Lung (tissue), 12 donors: ENCODE measurements around the gene MYH1. TPM values are rescaled to one million over a fixed set of nuclear protein-coding genes. Genes with fewer than 3 reads are reported as not detected.

Experiments used
- ATAC-seq: fragments of 200-7000 bp; cut with Tn5 transposase; one replicate; pipeline ENCODE4 v1.9.1; 2020; ENCODE audit warnings: moderate number of reproducible peaks; ENCODE audit not compliant: insufficient read depth, low FRiP score
- DNase-seq, 3 donors: peaks; one replicate each; pipeline ENCODE4 v3.0.0-alpha.2; 2013 to 2017
- H3K27ac ChIP-seq, 2 donors: one replicate each; pipeline ENCODE4 v1.5.1; 2013; ENCODE audit warnings: mild to moderate bottlenecking in 2 of 2, moderate library complexity in 2 of 2, control low read depth in 1 of 2, inconsistent platforms in 1 of 2, low read depth in 1 of 2, low read length in 1 of 2
- H3K27me3 ChIP-seq, 3 donors: one replicate each; pipeline ENCODE4 v1.5.1; 2013; ENCODE audit warnings: low read length in 2 of 3; ENCODE audit not compliant: control insufficient read depth in 3 of 3, insufficient read depth in 3 of 3
- H3K36me3 ChIP-seq, 4 donors: one replicate each; pipeline ENCODE4 v1.5.1; 2013; ENCODE audit warnings: low read length in 4 of 4, mild to moderate bottlenecking in 1 of 4, moderate library complexity in 1 of 4; ENCODE audit not compliant: control insufficient read depth in 4 of 4, insufficient read depth in 4 of 4
- H3K4me1 ChIP-seq, 5 donors: one replicate each; pipeline ENCODE4 v1.5.1; 2013; ENCODE audit warnings: low read length in 5 of 5, mild to moderate bottlenecking in 2 of 5, moderate library complexity in 1 of 5; ENCODE audit not compliant: control insufficient read depth in 5 of 5, insufficient read depth in 5 of 5
- H3K4me3 ChIP-seq: one replicate; pipeline ENCODE4 v1.5.1; 2013; ENCODE audit warnings: mild to moderate bottlenecking, control low read depth, moderate library complexity
- H3K9ac ChIP-seq, 2 donors: one replicate each; pipeline ENCODE4 v1.5.1; 2013; ENCODE audit warnings: low read length in 2 of 2, control low read depth in 1 of 2; ENCODE audit not compliant: insufficient read depth in 1 of 2
- H3K9me3 ChIP-seq, 4 donors: one replicate each; pipeline ENCODE4 v1.5.1; 2013; ENCODE audit warnings: low read length in 3 of 4, mild to moderate bottlenecking in 1 of 4, moderate library complexity in 1 of 4; ENCODE audit not compliant: control insufficient read depth in 4 of 4, insufficient read depth in 3 of 4
- CTCF ChIP-seq: IDR thresholded peaks from 2 replicates; pipeline ENCODE4 v1.5.1; 2012; ENCODE audit warnings: mild to moderate bottlenecking; ENCODE audit errors: control extremely low read depth, extremely low read depth
- WGBS, 2 donors: extraction: QIAGEN DNeasy Blood & Tissue Kit; methylation state at CpG; one replicate each; pipeline ENCODE4 v1.1.7; 2013; 5-methylcytosine and 5-hydroxymethylcytosine counted together
- polyA plus RNA-seq, 2 donors: library from polyadenylated mRNA; stranded (reverse); fragments of 200-250 nt; gene quantifications; one replicate each; pipeline ENCODE4 v1.2.1, GENCODE V29; 2013
- total RNA-seq, 2 donors: library from RNA; depleted of rRNA in 1 of 2; stranded (reverse); fragments of >200 nt in 1 of 2; gene quantifications; one replicate each; pipeline ENCODE4 v1.2.1, GENCODE V29; 2014 to 2021
- donor health status: control.
- donor health status: control.
- donor health status: Bipolar disorder and iron deficiency.
- donor health status: healthy.
- donor health status: DM: yes; HTN: yes; CAD: no.

MYH1 gene
- total and polyA plus RNA-seq, 4 donors: 0.02 TPM; not detected in 2

DNA sequence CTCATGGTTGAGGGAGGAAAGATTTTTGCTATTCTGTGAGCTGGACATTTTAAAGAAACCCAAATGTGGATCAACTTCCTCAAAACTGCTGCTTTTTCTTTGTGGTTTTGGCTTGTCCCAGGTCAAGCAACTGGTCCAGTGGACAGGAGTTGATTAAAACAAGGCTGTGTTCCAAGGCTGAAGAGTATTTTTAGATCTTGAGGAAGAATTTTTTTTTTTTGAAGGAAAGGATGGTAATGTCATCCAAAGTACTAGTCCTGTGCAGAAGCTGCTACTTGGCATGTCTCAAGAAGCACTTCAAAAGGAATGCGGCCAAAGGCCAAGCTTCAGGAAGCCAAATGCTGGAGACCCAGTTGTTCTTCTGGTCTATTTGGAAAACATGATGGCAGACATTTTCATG, 39.1 kb upstream of the MYH1 start:
- no peaks in the 10 kb centered on the region for H3K36me3 ChIP-seq
- TF ChIP-seq CTCF: no peak
- WGBS, 2 donors: 57 to 85% methylated on average over 1 of the region's 1 CpG
- H3K4me1 ChIP-seq: peaks cover 0 to 3% (median 0%) of the 10 kb centered on the region in 5 donors
- no peak overlapping the region for H3K9ac ChIP-seq
- no peak overlapping the region for H3K27ac ChIP-seq
- ATAC-seq (peak; percentile 6), DNase-seq (peak in 1 of 3 donors; percentile 7)
- H3K4me3 ChIP-seq: no peak overlapping the region
- H3K9me3 ChIP-seq: no peaks in the 10 kb centered on the region
- no peaks in the 10 kb centered on the region for H3K27me3 ChIP-seq

GRCh38 chr17:10556301-10557005, 38.1 kb upstream of the MYH1 start:
- H3K9me3 ChIP-seq: no peaks in the 10 kb centered on the region
- peaks cover 0 to 3% (median 0%) of the 10 kb centered on the region in 5 donors for H3K4me1 ChIP-seq
- H3K4me3 ChIP-seq: no peak overlapping the region
- H3K36me3 ChIP-seq: no peaks in the 10 kb centered on the region
- 45 to 50% methylated on average over 5 of the region's 5 CpGs for WGBS, 2 donors
- H3K27ac ChIP-seq: peak overlapping the region in 1 of 2 donors; percentile 7
- no peak for TF ChIP-seq CTCF
- DNase-seq: no peak
- no peaks in the 10 kb centered on the region for H3K27me3 ChIP-seq
- no peak for ATAC-seq
- no peak overlapping the region for H3K9ac ChIP-seq

DNA sequence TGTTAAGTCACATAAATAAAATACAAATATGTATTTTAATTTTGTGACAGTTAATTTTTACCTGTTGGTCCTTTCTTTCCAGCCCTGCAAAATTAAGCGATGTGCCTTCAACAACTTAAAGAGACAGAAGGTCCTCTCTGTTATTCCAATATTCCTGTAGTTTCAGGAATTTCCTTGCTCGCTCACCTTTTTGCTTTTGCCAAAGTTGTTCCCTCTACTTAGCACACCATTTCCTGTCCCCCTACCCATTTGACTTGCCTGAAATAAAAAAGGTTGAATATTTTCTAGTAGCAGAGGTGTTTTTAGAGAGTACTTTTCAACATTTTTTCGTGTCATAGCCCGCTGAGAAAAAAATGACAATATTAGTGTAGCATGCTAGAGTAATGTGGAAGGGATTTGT, 31.7 kb upstream of the MYH1 start:
- no peak overlapping the region for H3K9ac ChIP-seq
- peaks cover 0 to 3% (median 2%) of the 10 kb centered on the region in 3 donors for H3K27me3 ChIP-seq
- H3K36me3 ChIP-seq: no peaks in the 10 kb centered on the region
- DNase-seq: no peak
- no peaks in the 10 kb centered on the region for H3K4me1 ChIP-seq
- H3K9me3 ChIP-seq: peaks cover 0 to 3% (median 0%) of the 10 kb centered on the region in 4 donors
- no peak for TF ChIP-seq CTCF
- H3K4me3 ChIP-seq: no peak overlapping the region
- no peak overlapping the region for H3K27ac ChIP-seq
- WGBS, 2 donors: 72 to 84% methylated on average over 4 of the region's 4 CpGs
- no peak for ATAC-seq
